ENCODE data around the gene VAMP2.

DNA sequence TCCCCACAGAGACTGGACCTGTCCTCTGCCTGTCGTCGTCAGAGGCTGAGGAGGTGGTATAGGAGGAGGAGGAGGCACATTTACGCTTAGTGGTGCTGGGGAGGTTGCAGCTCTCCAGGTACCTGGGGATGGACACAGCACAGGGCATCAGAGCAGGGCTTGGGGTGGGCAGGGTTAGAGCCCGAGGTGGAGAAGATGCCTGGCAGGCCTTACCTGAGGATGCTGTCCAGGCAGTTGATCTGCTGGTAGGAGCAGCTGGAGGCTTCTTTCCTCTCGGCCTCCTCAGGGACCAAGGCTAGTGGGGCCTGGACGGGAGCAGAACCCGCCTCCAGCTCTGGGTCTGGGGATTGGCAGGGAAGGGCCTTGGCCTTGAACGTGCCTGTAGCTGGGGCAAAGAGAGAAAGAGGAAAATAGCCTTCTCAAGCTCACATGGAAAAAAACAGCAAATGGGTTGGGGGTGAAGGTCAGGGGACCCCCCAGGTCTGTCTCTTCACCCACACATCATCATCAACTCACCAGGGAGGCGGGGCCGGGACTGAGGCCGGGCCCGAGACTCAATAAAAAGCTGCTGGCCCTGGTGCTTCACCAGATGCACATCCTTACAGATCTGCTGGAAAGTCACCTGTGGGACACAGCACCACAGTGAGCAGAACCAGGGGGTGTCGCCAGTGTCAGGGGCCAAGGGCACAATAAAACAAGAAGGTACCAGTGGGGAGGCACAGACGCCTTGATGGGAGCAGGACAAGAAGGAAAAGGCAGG lies 16.2 kb downstream of the VAMP2 start:
- TF ChIP-seq FOSL2 (IDR thresholded peaks at IDR 0.05), result no peak
- TF ChIP-seq FOSL2 (CRISPR knock-in tag; IDR thresholded peaks at IDR 0.05), result no peak
- TF ChIP-seq, protein P1, sequence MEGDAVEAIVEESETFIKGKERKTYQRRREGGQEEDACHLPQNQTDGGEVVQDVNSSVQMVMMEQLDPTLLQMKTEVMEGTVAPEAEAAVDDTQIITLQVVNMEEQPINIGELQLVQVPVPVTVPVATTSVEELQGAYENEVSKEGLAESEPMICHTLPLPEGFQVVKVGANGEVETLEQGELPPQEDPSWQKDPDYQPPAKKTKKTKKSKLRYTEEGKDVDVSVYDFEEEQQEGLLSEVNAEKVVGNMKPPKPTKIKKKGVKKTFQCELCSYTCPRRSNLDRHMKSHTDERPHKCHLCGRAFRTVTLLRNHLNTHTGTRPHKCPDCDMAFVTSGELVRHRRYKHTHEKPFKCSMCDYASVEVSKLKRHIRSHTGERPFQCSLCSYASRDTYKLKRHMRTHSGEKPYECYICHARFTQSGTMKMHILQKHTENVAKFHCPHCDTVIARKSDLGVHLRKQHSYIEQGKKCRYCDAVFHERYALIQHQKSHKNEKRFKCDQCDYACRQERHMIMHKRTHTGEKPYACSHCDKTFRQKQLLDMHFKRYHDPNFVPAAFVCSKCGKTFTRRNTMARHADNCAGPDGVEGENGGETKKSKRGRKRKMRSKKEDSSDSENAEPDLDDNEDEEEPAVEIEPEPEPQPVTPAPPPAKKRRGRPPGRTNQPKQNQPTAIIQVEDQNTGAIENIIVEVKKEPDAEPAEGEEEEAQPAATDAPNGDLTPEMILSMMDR (IDR thresholded peaks at IDR 0.05), result no peak
- no peak for TF ChIP-seq HDAC2 (IDR thresholded peaks at IDR 0.05)
- no peak for TF ChIP-seq RARB (CRISPR knock-in tag; IDR thresholded peaks at IDR 0.05)
- TF ChIP-seq ZSCAN20 (CRISPR knock-in tag; IDR thresholded peaks at IDR 0.05), result no peak
- TF ChIP-seq POLR2A (IDR thresholded peaks at IDR 0.05; ENCODE audit: low read length), result no peak
- TF ChIP-seq, protein P2, sequence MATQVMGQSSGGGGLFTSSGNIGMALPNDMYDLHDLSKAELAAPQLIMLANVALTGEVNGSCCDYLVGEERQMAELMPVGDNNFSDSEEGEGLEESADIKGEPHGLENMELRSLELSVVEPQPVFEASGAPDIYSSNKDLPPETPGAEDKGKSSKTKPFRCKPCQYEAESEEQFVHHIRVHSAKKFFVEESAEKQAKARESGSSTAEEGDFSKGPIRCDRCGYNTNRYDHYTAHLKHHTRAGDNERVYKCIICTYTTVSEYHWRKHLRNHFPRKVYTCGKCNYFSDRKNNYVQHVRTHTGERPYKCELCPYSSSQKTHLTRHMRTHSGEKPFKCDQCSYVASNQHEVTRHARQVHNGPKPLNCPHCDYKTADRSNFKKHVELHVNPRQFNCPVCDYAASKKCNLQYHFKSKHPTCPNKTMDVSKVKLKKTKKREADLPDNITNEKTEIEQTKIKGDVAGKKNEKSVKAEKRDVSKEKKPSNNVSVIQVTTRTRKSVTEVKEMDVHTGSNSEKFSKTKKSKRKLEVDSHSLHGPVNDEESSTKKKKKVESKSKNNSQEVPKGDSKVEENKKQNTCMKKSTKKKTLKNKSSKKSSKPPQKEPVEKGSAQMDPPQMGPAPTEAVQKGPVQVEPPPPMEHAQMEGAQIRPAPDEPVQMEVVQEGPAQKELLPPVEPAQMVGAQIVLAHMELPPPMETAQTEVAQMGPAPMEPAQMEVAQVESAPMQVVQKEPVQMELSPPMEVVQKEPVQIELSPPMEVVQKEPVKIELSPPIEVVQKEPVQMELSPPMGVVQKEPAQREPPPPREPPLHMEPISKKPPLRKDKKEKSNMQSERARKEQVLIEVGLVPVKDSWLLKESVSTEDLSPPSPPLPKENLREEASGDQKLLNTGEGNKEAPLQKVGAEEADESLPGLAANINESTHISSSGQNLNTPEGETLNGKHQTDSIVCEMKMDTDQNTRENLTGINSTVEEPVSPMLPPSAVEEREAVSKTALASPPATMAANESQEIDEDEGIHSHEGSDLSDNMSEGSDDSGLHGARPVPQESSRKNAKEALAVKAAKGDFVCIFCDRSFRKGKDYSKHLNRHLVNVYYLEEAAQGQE (IDR thresholded peaks at IDR 0.05), result no peak
- no peak for TF ChIP-seq RFX5 (IDR thresholded peaks at IDR 0.05)
- no peak for TF ChIP-seq JUN (IDR thresholded peaks at IDR 0.05)
- TF ChIP-seq, protein P3, sequence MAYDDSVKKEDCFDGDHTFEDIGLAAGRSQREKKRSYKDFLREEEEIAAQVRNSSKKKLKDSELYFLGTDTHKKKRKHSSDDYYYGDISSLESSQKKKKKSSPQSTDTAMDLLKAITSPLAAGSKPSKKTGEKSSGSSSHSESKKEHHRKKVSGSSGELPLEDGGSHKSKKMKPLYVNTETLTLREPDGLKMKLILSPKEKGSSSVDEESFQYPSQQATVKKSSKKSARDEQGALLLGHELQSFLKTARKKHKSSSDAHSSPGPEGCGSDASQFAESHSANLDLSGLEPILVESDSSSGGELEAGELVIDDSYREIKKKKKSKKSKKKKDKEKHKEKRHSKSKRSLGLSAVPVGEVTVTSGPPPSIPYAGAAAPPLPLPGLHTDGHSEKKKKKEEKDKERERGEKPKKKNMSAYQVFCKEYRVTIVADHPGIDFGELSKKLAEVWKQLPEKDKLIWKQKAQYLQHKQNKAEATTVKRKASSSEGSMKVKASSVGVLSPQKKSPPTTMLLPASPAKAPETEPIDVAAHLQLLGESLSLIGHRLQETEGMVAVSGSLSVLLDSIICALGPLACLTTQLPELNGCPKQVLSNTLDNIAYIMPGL (CRISPR knock-in tag; IDR thresholded peaks at IDR 0.05; ENCODE audit: borderline replicate concordance), result no peak
- TF ChIP-seq RAD21 (conservative IDR thresholded peaks at IDR 0.05 in 1 of 2, IDR thresholded peaks at IDR 0.05 in 1 of 2), result no peak
- no peak for TF ChIP-seq KDM5A (IDR thresholded peaks at IDR 0.05)
